ENCODE data around the gene PHPT1.
"Not testable (repeated sequence)": the region's sequence is repeated elsewhere in the genome, so short reads cannot be mapped to it uniquely, and the experiment has no call there.

PHPT1 gene

DNA sequence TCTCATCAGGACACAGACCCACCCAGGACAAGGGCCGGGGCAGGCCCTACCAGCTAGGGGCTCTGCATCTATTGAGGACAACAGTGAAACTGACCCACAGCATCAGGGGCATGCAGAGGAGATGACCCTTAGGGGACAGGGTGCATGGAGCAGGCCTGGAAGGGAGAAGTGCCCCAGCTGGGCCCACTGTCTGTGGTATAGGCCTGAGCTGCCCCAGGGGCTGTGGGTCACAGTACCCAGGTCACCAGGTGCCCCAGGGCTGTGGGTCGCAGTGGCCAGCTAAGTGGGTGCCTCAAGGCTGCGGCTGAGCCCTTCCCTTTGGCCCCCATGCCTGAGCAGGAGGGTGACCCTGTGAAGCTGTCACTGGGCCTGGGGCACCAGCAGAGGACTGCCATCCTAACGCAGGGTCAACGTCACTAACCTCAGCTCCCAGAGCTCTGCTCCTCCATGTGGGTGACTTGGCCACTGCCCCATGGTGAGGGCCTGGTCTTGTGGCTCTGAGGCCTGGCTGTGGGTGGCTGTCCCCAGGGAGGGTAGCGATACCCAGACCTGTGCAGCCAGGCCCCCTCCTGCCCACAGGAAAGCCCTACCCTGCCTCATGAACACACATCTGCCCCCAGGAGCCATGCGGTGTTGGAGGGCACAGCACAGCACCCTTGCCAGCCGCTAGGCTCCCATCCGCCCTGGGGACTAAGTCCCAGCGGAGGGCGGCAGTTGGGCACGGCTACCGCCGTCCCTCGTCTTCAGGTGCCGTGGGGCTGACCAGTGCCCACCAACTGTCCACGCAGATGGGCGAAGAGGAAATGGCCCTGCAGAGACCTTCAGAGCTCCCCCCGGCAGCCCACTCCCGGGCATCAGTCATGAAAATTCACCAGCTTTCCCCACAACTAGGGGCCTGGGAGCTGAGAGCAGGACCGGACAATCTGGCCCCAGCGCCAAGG lies 12.0 kb downstream of the PHPT1 start:
- DNase-seq (ENCODE audit: low spot score) = no peak

DNA sequence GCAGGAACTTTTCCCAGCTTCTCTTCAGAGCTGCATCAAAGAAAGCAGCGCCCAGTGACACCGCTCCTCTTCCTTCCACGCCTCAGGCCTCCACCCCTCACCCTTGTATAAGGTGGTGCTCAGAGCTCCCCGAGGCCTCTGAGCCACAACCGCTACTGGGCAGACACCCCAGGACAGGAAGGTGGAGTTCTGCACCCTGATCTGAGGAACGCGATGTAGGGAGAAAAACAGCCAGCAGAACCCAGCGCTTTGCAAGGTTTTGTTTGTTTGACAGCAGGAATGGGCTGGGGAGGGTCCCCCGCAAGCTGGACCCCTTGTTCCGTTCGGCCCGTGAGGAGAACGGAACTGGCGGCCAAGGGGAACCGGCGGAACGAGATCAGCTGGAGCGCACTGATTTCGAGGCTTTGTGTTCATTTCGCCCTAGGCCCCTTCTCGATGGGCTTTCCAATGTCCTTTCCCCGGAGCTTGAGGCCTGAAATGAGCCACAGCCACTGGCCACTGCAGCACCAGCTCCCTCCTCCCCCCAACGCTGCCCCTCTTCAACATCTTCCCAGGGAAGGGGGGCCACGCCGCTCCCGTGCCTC lies 12.8 kb downstream of the PHPT1 start:
- DNase-seq (ENCODE audit: low spot score) = no peak

- DNase-seq (ENCODE audit: low spot score) = no peak
Measured at GRCh38 chr9:136862849-136863622, 13.8 kb downstream of the PHPT1 start.

- no peak for DNase-seq (ENCODE audit: low spot score)
Measured at GRCh38 chr9:136863623-136864273, 14.5 kb downstream of the PHPT1 start.

GRCh38 chr9:136865041-136865767 lies 16.0 kb downstream of the PHPT1 start:
- no peak for DNase-seq (ENCODE audit: low spot score)

DNA sequence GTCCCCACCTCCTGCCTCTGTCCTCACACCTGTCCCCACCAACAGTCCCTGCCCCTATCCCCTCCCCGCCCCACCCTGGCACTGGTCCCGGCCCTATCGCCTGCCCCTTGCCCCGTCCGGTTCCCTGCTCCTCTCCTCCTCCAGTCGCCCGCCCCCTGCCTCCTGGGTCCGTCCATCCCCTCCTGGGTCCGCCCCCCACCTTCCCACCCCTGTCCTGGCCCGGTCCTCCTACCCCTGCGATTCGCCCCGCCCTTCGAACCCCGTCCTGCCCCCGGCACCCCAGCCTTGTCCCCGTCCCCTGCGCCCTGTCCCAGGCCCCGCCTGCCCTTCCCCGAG lies 16.5 kb downstream of the PHPT1 start:
- no peak for DNase-seq (ENCODE audit: low spot score)

DNA sequence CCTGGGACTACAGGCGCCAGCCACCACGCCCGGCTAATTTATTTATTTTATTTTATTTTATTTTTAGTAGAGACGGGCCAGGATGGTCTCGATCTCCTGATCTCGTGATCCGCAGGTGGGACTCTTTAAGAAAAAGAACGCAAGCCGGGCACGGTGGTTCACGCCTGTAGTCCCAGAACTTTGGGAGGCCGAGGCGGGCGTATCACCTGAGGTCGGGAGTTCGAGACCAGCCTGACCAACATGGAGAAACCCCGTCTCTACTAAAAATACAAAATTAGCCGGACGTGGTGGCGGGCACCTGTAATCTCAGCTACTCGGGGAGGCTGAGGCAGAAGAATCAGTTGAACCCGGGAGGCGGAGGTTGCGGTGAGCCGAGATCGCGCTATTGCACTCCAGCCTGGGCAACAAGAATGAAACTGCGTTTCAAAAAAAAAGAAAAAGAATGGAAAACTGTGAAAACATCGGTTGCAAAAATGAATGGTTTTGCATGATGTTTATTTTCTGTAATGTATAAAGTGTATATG lies 17.8 kb downstream of the PHPT1 start:
- DNase-seq (ENCODE audit: low spot score) = not testable (repeated sequence)

GRCh38 chr9:136867480-136867879 lies 18.3 kb downstream of the PHPT1 start:
- DNase-seq (ENCODE audit: low spot score) = no peak

GRCh38 chr9:136867917-136868316 lies 18.7 kb downstream of the PHPT1 start:
- no peak for DNase-seq (ENCODE audit: low spot score)

GRCh38 chr9:136868644-136869043 lies 19.4 kb downstream of the PHPT1 start:
- DNase-seq (ENCODE audit: low spot score) = no peak

- not testable (repeated sequence) for DNase-seq (ENCODE audit: low spot score)
Measured at GRCh38 chr9:136869611-136870010, 20.4 kb downstream of the PHPT1 start.

- DNase-seq (ENCODE audit: low spot score) = no peak
Measured at GRCh38 chr9:136875155-136875554, 25.9 kb downstream of the PHPT1 start.

DNA sequence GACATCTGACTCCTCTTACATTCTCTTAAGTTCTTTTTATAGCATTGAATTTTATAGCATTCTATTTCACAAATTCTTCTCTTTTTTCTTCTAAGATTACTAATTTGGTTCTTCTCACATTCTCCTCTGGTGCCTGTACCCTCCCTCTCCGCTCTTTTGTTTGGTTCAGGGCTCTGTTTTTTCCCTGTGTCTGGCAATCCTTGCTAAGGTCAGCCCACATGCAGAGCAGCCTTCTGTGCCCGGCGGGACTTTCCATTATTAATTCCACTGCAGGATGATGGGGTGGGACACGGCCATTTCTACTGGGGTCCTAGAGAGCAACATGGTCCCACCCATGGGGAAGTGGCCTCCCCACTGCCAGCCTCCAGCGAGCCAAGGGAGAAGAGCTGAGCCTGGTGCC lies 27.3 kb downstream of the PHPT1 start:
- no peak for DNase-seq (ENCODE audit: low spot score)

DNA sequence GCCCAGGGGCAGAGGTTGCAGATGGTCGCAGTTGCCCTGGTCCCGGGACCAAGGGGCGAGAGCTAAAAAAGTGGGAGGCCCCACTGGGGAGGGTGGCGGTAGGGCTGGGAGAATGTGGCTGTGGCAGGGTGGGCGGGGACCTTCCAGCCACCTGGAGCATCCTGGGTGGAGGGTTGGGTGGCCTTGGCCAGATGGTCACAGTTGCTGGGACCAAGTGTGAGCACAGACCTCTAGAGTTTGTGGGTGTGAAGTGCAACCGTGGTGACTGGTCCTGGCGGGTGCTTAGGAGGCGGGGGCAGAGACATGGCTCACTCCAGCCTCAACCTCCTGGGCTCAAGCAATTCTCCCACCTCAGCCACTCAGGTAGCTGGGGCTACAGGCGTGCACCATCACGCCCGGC lies 31.4 kb downstream of the PHPT1 start:
- DNase-seq (ENCODE audit: low spot score) = no peak

GRCh38 chr9:136881691-136882108 lies 32.5 kb downstream of the PHPT1 start:
- peak; percentile 88 for DNase-seq (ENCODE audit: low spot score)

DNA sequence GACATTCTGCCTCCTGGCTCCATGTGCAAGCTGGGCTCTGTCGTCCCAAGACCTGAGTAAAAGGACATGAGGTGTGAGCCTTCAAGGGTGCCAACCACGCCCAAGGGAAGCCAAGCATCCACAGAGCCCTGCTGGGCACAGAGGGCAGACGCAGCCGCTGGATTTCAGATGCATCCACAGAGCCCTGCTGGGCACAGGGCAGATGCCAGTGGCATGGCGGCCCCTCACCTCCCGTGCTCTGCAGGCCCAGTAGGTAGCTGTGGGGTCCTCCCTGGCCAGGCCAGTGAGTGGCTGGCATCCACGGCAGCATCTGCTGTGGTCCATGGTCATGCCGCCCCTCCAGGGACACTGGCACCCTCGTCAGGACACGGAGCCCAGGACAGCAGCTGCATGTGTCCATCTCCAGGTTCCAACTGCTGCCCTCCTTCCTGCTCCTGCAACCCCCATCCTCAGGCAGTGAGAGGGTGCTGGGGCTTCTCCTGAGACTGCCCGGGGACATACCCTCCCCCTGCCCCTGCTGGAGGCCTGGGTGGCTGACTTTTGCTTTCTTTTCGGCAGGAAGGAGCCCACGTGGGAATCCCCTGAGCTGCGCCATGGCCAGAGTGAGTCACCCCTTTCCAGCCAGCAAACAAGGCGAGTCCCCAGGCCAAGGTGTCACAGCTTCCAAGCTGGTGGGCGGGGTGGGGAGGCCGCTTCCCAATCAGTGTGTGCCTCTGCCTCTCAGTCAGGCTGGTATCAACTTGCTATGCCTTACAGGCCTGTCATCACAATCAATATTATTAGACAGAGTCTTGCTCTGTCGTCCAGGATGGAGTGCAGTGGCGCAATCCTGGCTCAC lies 33.1 kb downstream of the PHPT1 start:
- DNase-seq (ENCODE audit: low spot score) = peak; percentile 95

DNA sequence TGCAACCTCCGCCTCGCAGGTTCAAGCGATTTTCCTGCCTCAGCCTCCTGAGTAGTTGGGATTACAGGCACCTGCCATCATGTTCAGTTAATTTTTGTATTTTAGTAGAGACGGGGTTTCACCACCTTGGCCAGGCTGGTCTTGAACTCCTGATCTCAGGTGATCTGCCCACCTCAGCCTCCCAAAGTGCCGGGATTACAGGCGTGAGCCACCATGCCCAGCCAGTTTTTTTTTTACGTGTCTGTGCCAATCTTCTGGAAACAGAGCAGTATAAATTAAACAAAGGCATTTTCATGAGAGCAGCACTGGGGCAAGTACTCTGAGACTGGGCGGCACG lies 33.7 kb downstream of the PHPT1 start:
- not testable (repeated sequence) for DNase-seq (ENCODE audit: low spot score)

- not testable (repeated sequence) for DNase-seq (ENCODE audit: low spot score)
Measured at GRCh38 chr9:136883670-136884069, 34.5 kb downstream of the PHPT1 start.

GRCh38 chr9:136885950-136886578 lies 36.9 kb downstream of the PHPT1 start, which contains the start of gene TRAF2:
TRAF2 (plus strand) TSS chr9:136886516; CDS start chr9:136898741, 12,225 bp downstream.
- peak; percentile 99 for DNase-seq (ENCODE audit: low spot score)

Data from activated CD4-positive, alpha-beta T cell treated with anti-CD3 and anti-CD28 coated beads, Interleukin-2, Interleukin-4, amounts not matched to agents 100 ng/mL and 50 ng/mL, durations not matched to agents 16 hours and 8 hours (primary cell).